ENCODE data around the gene PER3. TPM values are rescaled to one million over a fixed set of nuclear protein-coding genes. Genes with fewer than 3 reads are reported as not detected.

PER3 gene
- total and polyA plus RNA-seq, 7 donors: 1.4 to 15.1 (median 4.8) TPM

- H3K27ac ChIP-seq: no peak overlapping the region
- ATAC-seq (no peak), DNase-seq (no peak)
- no peaks in the 10 kb centered on the region for H3K36me3 ChIP-seq (ENCODE audit: insufficient read depth in 1 of 2, low read depth in 1 of 2)
- intact Hi-C loops (cut with DNase I): no loop called here
- H3K4me1 ChIP-seq: no peaks in the 10 kb centered on the region
- TF ChIP-seq CTCF (IDR thresholded peaks at IDR 0.05): no peak
- H3K4me3 ChIP-seq: no peak overlapping the region
- H3K27me3 ChIP-seq (ENCODE audit: insufficient read depth in 3 of 3, low read length in 2 of 3): no peaks in the 10 kb centered on the region
- no peaks in the 10 kb centered on the region for H3K9me3 ChIP-seq
- WGBS, 3 donors: 61 to 70% (median 66%) methylated on average over 4 of the region's 4 CpGs
These were observed 73.9 kb downstream of the PER3 start for GRCh38 chr1:7857985-7858384.

DNA sequence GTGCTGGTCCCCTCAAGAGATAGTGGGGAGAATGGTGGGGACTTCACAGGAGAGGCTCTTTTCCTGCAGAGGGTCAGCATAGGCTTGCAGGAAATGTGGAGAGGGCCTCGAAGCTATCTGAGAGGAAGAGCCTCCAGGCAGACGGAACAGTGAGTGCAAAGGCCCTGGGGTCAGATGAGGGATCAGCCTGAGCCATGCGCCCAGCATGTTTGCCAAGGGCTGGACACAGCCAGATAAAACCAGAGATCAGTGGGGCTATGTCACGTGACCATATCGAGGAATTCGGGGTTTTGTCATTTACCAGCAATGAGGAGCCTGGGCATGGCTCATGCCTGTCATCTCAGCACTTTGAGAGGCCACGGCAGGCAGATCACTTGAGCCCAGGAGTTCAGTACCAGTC, 75.3 kb downstream of the PER3 start:
- no peak for ATAC-seq
- no peak overlapping the region for H3K27ac ChIP-seq
- H3K4me1 ChIP-seq: no peaks in the 10 kb centered on the region
- H3K9me3 ChIP-seq: no peaks in the 10 kb centered on the region
- DNase-seq: no peak
- TF ChIP-seq CTCF (IDR thresholded peaks at IDR 0.05): no peak
- H3K4me3 ChIP-seq: no peak overlapping the region
- WGBS, 3 donors: 83 to 93% (median 90%) methylated on average over 7 of the region's 7 CpGs
- intact Hi-C loops (cut with DNase I): no loop called here
- no peaks in the 10 kb centered on the region for H3K36me3 ChIP-seq (ENCODE audit: insufficient read depth in 1 of 2, low read depth in 1 of 2)
- H3K27me3 ChIP-seq (ENCODE audit: insufficient read depth in 3 of 3, low read length in 2 of 3): no peaks in the 10 kb centered on the region

DNA sequence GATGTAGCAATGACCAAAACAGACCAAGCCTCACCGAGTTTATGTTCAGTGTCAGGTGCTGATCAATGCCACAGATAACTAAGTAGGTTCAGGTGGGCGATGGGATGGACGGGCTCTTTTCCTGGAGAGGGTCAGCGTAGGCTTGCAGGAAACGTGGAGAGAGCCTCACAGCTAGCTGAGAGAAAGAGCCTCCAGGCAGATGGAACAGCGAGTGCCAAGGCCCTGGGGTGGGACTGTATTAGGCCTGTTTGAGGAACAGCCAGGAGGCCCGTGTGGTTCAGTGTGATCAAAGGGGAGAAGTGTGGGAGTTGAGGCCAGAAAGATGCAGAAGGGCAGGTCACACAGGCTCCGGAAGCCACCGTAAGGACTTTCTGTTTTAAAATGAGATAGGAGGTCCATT, 76.0 kb downstream of the PER3 start:
- TF ChIP-seq CTCF (IDR thresholded peaks at IDR 0.05): no peak
- Histone ChIP-seq H3K27ac (no peak overlapping the region), H3K9me3 (no peaks in the 10 kb centered on the region), H3K4me1 (no peaks in the 10 kb centered on the region), H3K36me3 (ENCODE audit: insufficient read depth in 1 of 2, low read depth in 1 of 2) (no peaks in the 10 kb centered on the region), H3K4me3 (no peak overlapping the region), H3K27me3 (ENCODE audit: insufficient read depth in 3 of 3, low read length in 2 of 3) (no peaks in the 10 kb centered on the region)
- DNase-seq (no peak), ATAC-seq (no peak)
- 82 to 88% (median 82%) methylated on average over 9 of the region's 9 CpGs for WGBS, 3 donors
- intact Hi-C loops (cut with DNase I): no loop called here

DNA sequence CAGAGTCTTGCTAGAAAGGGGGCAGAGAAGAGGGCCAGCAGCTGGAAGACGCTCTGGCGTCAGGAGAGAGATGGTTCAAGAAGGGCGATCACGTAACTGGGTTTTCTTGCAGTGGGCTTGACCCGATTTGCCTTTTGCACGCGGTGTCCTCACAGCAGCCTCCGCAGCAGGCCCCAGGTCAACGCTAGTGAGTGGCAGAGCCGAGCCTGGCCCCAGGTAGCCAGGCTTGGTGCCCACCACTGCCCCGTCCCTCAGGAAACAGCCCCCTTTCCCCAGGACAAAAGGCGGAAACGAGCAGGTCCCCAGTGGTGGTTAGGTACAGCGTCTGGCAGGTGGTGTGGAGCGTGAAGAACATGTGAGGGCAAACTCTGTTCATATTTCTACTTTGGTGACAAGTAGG, 77.4 kb downstream of the PER3 start:
- intact Hi-C loops (cut with DNase I): no loop called here
- no peak for TF ChIP-seq CTCF (IDR thresholded peaks at IDR 0.05)
- H3K9me3 ChIP-seq: no peaks in the 10 kb centered on the region
- H3K36me3 ChIP-seq (ENCODE audit: insufficient read depth in 1 of 2, low read depth in 1 of 2): no peaks in the 10 kb centered on the region
- no peak overlapping the region for H3K27ac ChIP-seq
- H3K27me3 ChIP-seq (ENCODE audit: insufficient read depth in 3 of 3, low read length in 2 of 3): no peaks in the 10 kb centered on the region
- no peaks in the 10 kb centered on the region for H3K4me1 ChIP-seq
- WGBS, 3 donors: 86 to 92% (median 90%) methylated on average over 15 of the region's 15 CpGs
- DNase-seq (no peak), ATAC-seq (no peak)
- H3K4me3 ChIP-seq: no peak overlapping the region

DNA sequence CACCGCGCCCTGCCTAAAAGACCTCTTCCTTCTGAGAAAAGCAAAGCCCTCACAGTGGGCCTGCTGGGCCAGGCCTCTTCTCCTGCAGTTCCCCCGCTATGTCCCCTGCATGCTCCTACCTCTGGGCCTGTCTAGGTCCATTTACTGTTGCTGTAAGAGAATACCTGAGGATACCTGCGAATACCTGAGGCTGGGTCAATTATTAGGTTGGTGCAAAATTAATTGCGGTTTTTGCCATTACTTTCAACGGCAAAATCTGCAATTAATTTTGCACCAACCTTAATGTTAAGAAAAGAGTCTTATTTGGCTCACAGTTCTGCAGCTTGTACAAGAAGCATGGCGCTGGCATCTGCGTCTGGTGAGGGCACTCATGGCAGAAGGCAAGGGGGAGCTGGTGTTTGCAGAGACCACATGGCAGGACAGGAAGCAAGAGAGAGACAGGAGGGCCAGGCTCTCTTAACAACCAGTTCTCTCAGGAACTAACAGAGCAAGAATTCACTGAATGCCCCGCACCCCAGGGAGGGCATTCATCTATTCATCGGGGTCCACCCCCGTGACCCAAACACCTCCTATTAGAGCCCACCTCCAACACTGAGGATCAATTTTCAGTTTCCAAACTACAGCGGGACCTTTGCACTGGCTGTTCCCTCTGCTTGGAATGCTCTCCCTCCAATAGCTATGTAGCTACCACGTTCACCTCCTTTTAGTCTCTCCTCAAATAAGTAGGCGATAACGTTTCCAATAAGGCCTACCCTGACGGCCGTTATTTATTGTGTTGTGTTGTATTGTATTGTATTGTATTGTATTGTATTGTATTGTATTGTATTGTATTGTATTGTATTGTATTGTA, 78.3 kb downstream of the PER3 start:
- 90 to 92% (median 91%) methylated on average over 17 of the region's 17 CpGs for WGBS, 3 donors
- Histone ChIP-seq H3K9me3 (no peaks in the 10 kb centered on the region), H3K27me3 (ENCODE audit: insufficient read depth in 3 of 3, low read length in 2 of 3) (no peaks in the 10 kb centered on the region), H3K4me1 (no peaks in the 10 kb centered on the region), H3K4me3 (no peak overlapping the region), H3K27ac (no peak overlapping the region), H3K36me3 (ENCODE audit: insufficient read depth in 1 of 2, low read depth in 1 of 2) (no peaks in the 10 kb centered on the region)
- ATAC-seq: no peak
- intact Hi-C loops (cut with DNase I): no loop called here
- no peak for TF ChIP-seq CTCF (IDR thresholded peaks at IDR 0.05)
- DNase-seq: no peak
